Measurements from ENCODE around the gene RAB10. TPM values are rescaled to one million over a fixed set of nuclear protein-coding genes. Genes with fewer than 3 reads are reported as not detected.

Gene RAB10
- total and polyA plus RNA-seq, 9 of the 15 experiments (the other 6 are each of a cell fraction or from before 2014, with no cell fraction given), result 25.1 to 214 (median 157) TPM

DNA sequence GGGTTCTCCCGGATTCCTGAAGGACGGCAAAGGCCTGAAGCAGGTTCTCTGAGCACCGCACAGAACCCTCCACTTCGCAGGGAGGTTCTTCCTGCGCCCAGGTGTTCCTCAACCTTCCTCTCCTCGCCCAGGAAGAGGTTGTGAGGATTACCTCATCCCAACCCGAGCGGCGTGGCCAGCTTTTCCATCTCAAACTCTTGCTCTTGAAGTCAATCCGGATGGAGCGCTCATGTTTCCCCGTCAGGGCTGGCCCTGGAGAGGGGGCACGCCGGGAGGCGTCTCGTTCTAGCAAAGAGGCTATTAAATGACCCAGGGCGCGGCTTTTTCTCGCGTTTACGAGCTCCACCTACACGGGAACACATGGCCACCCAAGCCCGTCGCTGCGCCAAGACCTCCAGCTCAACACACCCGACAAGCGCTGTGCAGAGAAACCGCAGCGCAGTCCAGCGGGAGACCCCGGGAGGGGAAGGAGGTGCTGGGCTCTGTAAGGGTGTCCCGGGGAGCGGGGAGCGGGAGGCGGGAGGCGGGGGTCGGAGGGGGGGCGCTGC lies 540 bp upstream of the RAB10 start (continued):
- TF ChIP-seq, protein P1, sequence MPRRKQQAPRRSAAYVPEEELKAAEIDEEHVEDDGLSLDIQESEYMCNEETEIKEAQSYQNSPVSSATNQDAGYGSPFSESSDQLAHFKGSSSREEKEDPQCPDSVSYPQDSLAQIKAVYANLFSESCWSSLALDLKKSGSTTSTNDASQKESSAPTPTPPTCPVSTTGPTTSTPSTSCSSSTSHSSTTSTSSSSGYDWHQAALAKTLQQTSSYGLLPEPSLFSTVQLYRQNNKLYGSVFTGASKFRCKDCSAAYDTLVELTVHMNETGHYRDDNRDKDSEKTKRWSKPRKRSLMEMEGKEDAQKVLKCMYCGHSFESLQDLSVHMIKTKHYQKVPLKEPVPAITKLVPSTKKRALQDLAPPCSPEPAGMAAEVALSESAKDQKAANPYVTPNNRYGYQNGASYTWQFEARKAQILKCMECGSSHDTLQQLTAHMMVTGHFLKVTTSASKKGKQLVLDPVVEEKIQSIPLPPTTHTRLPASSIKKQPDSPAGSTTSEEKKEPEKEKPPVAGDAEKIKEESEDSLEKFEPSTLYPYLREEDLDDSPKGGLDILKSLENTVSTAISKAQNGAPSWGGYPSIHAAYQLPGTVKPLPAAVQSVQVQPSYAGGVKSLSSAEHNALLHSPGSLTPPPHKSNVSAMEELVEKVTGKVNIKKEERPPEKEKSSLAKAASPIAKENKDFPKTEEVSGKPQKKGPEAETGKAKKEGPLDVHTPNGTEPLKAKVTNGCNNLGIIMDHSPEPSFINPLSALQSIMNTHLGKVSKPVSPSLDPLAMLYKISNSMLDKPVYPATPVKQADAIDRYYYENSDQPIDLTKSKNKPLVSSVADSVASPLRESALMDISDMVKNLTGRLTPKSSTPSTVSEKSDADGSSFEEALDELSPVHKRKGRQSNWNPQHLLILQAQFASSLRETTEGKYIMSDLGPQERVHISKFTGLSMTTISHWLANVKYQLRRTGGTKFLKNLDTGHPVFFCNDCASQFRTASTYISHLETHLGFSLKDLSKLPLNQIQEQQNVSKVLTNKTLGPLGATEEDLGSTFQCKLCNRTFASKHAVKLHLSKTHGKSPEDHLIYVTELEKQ (CRISPR knock-in tag; IDR thresholded peaks at IDR 0.05), result no peak
- no peak for TF ChIP-seq KLF13 (tag; IDR thresholded peaks at IDR 0.05; ENCODE audit: borderline replicate concordance, low read depth)
- no peak for TF ChIP-seq ZNF318 (IDR thresholded peaks at IDR 0.05; ENCODE audit: borderline replicate concordance in 1 of 2, low read depth in 1 of 2)
- TF ChIP-seq PPARD (CRISPR knock-in tag; IDR thresholded peaks at IDR 0.05), result no peak
- TF ChIP-seq, protein P2, sequence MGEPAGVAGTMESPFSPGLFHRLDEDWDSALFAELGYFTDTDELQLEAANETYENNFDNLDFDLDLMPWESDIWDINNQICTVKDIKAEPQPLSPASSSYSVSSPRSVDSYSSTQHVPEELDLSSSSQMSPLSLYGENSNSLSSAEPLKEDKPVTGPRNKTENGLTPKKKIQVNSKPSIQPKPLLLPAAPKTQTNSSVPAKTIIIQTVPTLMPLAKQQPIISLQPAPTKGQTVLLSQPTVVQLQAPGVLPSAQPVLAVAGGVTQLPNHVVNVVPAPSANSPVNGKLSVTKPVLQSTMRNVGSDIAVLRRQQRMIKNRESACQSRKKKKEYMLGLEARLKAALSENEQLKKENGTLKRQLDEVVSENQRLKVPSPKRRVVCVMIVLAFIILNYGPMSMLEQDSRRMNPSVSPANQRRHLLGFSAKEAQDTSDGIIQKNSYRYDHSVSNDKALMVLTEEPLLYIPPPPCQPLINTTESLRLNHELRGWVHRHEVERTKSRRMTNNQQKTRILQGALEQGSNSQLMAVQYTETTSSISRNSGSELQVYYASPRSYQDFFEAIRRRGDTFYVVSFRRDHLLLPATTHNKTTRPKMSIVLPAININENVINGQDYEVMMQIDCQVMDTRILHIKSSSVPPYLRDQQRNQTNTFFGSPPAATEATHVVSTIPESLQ (CRISPR knock-in tag; IDR thresholded peaks at IDR 0.05), result peak; percentile 80; the same call in 1 of the 2 replicates
- TF ChIP-seq, protein P3, sequence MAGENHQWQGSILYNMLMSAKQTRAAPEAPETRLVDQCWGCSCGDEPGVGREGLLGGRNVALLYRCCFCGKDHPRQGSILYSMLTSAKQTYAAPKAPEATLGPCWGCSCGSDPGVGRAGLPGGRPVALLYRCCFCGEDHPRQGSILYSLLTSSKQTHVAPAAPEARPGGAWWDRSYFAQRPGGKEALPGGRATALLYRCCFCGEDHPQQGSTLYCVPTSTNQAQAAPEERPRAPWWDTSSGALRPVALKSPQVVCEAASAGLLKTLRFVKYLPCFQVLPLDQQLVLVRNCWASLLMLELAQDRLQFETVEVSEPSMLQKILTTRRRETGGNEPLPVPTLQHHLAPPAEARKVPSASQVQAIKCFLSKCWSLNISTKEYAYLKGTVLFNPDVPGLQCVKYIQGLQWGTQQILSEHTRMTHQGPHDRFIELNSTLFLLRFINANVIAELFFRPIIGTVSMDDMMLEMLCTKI (IDR thresholded peaks at IDR 0.05; ENCODE audit: partially characterized antibody), result no peak
- no peak for TF ChIP-seq PCBP1 (IDR thresholded peaks at IDR 0.05; ENCODE audit: low read depth, low read length, poor library complexity, severe bottlenecking)
- TF ChIP-seq TFAP4 (CRISPR knock-in tag; IDR thresholded peaks at IDR 0.05; ENCODE audit: borderline replicate concordance), result 0 out of 2 replicates have a peak, but pooled peaks have one; percentile 30
- no peak for TF ChIP-seq CBFB (CRISPR knock-in tag; IDR thresholded peaks at IDR 0.05)
